Neural progenitor cell (in vitro differentiated cells): Measurements from ENCODE around the gene HS6ST3. TPM values are rescaled to one million over a fixed set of nuclear protein-coding genes. Genes with fewer than 3 reads are reported as not detected.

Experiments used
- DNase-seq: peaks from one replicate; pipeline ENCODE4 v3.0.0-alpha.2; 2016; ENCODE audit warnings: low spot score
- H2AFZ ChIP-seq: fragments of 200-600 bp; sonication (generic); replicated peaks from 2 replicates; pipeline ENCODE4 v1.6.1; 2016; ENCODE audit warnings: antibody characterized with exemption
- H3F3A ChIP-seq: fragments of 200-600 bp; sonication (generic); 2 replicates; pipeline ENCODE4 v1.6.1; 2016; ENCODE audit warnings: antibody characterized with exemption, low read depth
- H3K27ac ChIP-seq: fragments of 200-600 bp; sonication (generic); 2 replicates; pipeline ENCODE4 v1.5.1; 2016; ENCODE audit warnings: mild to moderate bottlenecking
- H3K27me3 ChIP-seq: fragments of 200-600 bp; sonication (generic); 2 replicates; pipeline ENCODE4 v1.6.1; 2016; ENCODE audit warnings: mild to moderate bottlenecking, moderate library complexity
- H3K36me3 ChIP-seq: fragments of 200-600 bp; sonication (generic); 2 replicates; pipeline ENCODE4 v1.5.1; 2016
- H3K4me1 ChIP-seq: fragments of 200-600 bp; sonication (generic); 2 replicates; pipeline ENCODE4 v1.6.1; 2016; ENCODE audit warnings: mixed run types
- H3K4me2 ChIP-seq: fragments of 200-600 bp; sonication (generic); 2 replicates; pipeline ENCODE4 v1.6.1; 2016
- H3K4me3 ChIP-seq: fragments of 200-600 bp; sonication (generic); 2 replicates; pipeline ENCODE4 v1.5.1; 2016
- H3K79me2 ChIP-seq: fragments of 200-600 bp; sonication (generic); 2 replicates; pipeline ENCODE4 v1.6.1; 2016; ENCODE audit warnings: low read depth
- H3K9ac ChIP-seq: fragments of 200-600 bp; sonication (generic); 2 replicates; pipeline ENCODE4 v1.6.1; 2016
- H3K9me3 ChIP-seq: fragments of 200-600 bp; sonication (generic); 2 replicates; pipeline ENCODE4 v1.5.1; 2016; ENCODE audit warnings: low read depth
- H4K20me1 ChIP-seq: fragments of 200-600 bp; sonication (generic); 2 replicates; pipeline ENCODE4 v1.6.1; 2016; ENCODE audit warnings: low read depth
- H3K27ac Mint-ChIP-seq: 3 replicates; pipeline ENCODE4 v1.8.0; 2021; ENCODE audit warnings: mixed read lengths
- H3K27me3 Mint-ChIP-seq: 2 replicates; pipeline ENCODE4 v1.8.0; 2022; ENCODE audit warnings: low read depth, mild to moderate bottlenecking, inconsistent platforms, moderate library complexity, mixed read lengths; ENCODE audit not compliant: insufficient read depth
- H3K36me3 Mint-ChIP-seq: 3 replicates; pipeline ENCODE4 v1.8.0; 2021; ENCODE audit warnings: mixed read lengths
- H3K4me1 Mint-ChIP-seq: 3 replicates; pipeline ENCODE4 v1.8.0; 2021; ENCODE audit warnings: mixed read lengths
- H3K4me3 Mint-ChIP-seq: 3 replicates; pipeline ENCODE4 v1.8.0; 2021; ENCODE audit warnings: mild to moderate bottlenecking, moderate library complexity, mixed read lengths
- H3K9me3 Mint-ChIP-seq: 3 replicates; pipeline ENCODE4 v1.8.0; 2020; ENCODE audit warnings: mixed read lengths
- CTCF ChIP-seq: fragments of 200-600 bp; sonication (generic); IDR thresholded peaks from 2 replicates; pipeline ENCODE4 v1.5.1; 2017; ENCODE audit warnings: antibody characterized with exemption, mild to moderate bottlenecking
- EZH2 ChIP-seq: fragments of 200-600 bp; sonication (generic); IDR thresholded peaks from 2 replicates; pipeline ENCODE4 v1.6.1; 2017; ENCODE audit warnings: antibody characterized with exemption, mild to moderate bottlenecking, moderate library complexity
- EZH2phosphoT487 ChIP-seq: fragments of 200-600 bp; sonication (generic); IDR thresholded peaks from 2 replicates; pipeline ENCODE4 v1.6.1; 2017; ENCODE audit warnings: antibody characterized with exemption
- total RNA-seq: library from RNA; depleted of rRNA; stranded (reverse); fragments of >200 nt; gene quantifications from 2 replicates; pipeline ENCODE4 v1.2.3, GENCODE V29; 2015; ENCODE audit warnings: low replicate concordance

Gene HS6ST3
- total RNA-seq, 1 donor from 2014 or later, result 0.39 TPM

- Mint-ChIP-seq H3K4me3 (no peak overlapping the region), H3K27me3 (peaks cover 2% of the 10 kb centered on the region), H3K36me3 (no peaks in the 10 kb centered on the region), H3K4me1 (no peaks in the 10 kb centered on the region), H3K9me3 (no peaks in the 10 kb centered on the region), H3K27ac (no peak overlapping the region)
- H3K4me3 ChIP-seq, result no peak overlapping the region
- H3F3A ChIP-seq, result no peaks in the 10 kb centered on the region
- H4K20me1 ChIP-seq, result no peaks in the 10 kb centered on the region
- DNase-seq, result no peak
- no peak overlapping the region for H3K27ac ChIP-seq
- TF ChIP-seq EZH2 (no peak), CTCF (no peak), EZH2phosphoT487 (no peak)
- H3K4me1 ChIP-seq, result no peaks in the 10 kb centered on the region
- no peaks in the 10 kb centered on the region for H3K9me3 ChIP-seq
- H3K9ac ChIP-seq, result no peak overlapping the region
- no peaks in the 10 kb centered on the region for H3K27me3 ChIP-seq
- no peaks in the 10 kb centered on the region for H3K36me3 ChIP-seq
- H3K79me2 ChIP-seq, result no peaks in the 10 kb centered on the region
- H2AFZ ChIP-seq, result no peak overlapping the region
- H3K4me2 ChIP-seq, result no peak overlapping the region
These were observed 313.7 kb downstream of the HS6ST3 start for GRCh38 chr13:96403651-96404050.

DNA sequence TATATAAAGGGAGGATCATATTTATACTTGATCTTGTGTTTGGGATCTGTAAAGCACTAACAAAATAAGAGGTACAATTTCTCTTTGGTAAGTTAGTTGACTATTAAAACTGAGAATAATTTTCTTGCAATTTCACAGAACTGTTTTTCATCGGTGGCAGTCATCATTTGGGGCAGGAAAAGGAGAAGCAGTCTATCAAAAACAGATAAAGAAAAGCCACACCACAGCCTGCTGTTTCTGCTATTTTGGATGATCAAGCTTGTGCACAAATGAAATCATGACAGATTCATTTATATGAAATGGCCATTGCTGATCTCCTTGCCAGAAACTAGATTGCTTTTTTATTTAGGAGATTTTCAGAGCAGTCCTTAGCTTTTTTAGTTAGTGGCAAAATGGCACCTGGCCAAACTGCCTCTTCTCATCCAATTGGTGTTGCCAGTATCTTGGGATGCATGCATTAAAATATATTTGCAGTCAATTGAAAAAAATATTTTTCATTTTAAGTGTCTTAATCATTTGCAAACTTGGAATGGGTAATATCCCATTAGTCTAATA is 326.0 kb downstream of the HS6ST3 start:
- H3K9ac ChIP-seq, result no peak overlapping the region
- no peak overlapping the region for H3K4me2 ChIP-seq
- no peak overlapping the region for H3K27ac Mint-ChIP-seq
- H3K9me3 ChIP-seq, result no peaks in the 10 kb centered on the region
- no peak overlapping the region for H3K27ac ChIP-seq
- H3K9me3 Mint-ChIP-seq, result no peaks in the 10 kb centered on the region
- no peak for DNase-seq
- H3K4me3 ChIP-seq, result no peak overlapping the region
- no peak overlapping the region for H2AFZ ChIP-seq
- no peaks in the 10 kb centered on the region for H3K4me1 Mint-ChIP-seq
- H3K4me3 Mint-ChIP-seq, result no peak overlapping the region
- no peaks in the 10 kb centered on the region for H3K36me3 ChIP-seq
- no peaks in the 10 kb centered on the region for H3K36me3 Mint-ChIP-seq
- no peaks in the 10 kb centered on the region for H4K20me1 ChIP-seq
- H3K79me2 ChIP-seq, result no peaks in the 10 kb centered on the region
- H3F3A ChIP-seq, result no peaks in the 10 kb centered on the region
- H3K27me3 ChIP-seq, result no peaks in the 10 kb centered on the region
- no peaks in the 10 kb centered on the region for H3K27me3 Mint-ChIP-seq
- TF ChIP-seq CTCF (no peak), EZH2 (no peak), EZH2phosphoT487 (no peak)
- no peaks in the 10 kb centered on the region for H3K4me1 ChIP-seq

- H3K36me3 ChIP-seq, result no peaks in the 10 kb centered on the region
- H3K4me2 ChIP-seq, result no peak overlapping the region
- H3K27me3 ChIP-seq, result no peaks in the 10 kb centered on the region
- H3K4me3 Mint-ChIP-seq, result no peak overlapping the region
- H2AFZ ChIP-seq, result no peak overlapping the region
- DNase-seq, result no peak
- no peak for TF ChIP-seq EZH2
- no peak for TF ChIP-seq EZH2phosphoT487
- TF ChIP-seq CTCF, result no peak
- no peak overlapping the region for H3K27ac Mint-ChIP-seq
- H3K9ac ChIP-seq, result no peak overlapping the region
- H3K9me3 ChIP-seq, result no peaks in the 10 kb centered on the region
- H3K9me3 Mint-ChIP-seq, result no peaks in the 10 kb centered on the region
- no peaks in the 10 kb centered on the region for H4K20me1 ChIP-seq
- no peaks in the 10 kb centered on the region for H3K4me1 Mint-ChIP-seq
- H3K36me3 Mint-ChIP-seq, result no peaks in the 10 kb centered on the region
- H3K27ac ChIP-seq, result no peak overlapping the region
- H3F3A ChIP-seq, result no peaks in the 10 kb centered on the region
- H3K4me1 ChIP-seq, result no peaks in the 10 kb centered on the region
- H3K4me3 ChIP-seq, result no peak overlapping the region
- no peaks in the 10 kb centered on the region for H3K27me3 Mint-ChIP-seq
- no peaks in the 10 kb centered on the region for H3K79me2 ChIP-seq
These were observed 328.2 kb downstream of the HS6ST3 start for GRCh38 chr13:96417939-96418685.
